Dedifferentiated amniotic fluid mesenchymal stem cell (primary cell): Measurements from ENCODE around the gene TEKT4.
"Not testable (repeated sequence)": the region's sequence is repeated elsewhere in the genome, so short reads cannot be mapped to it uniquely, and the experiment has no call there.

Experiments
- DNase-seq: peaks from one replicate; pipeline ENCODE4 v3.0.0-alpha.2; 2016; ENCODE audit errors: extremely low spot score

Gene TEKT4

GRCh38 chr2:94871226-94872087 lies at the start of gene TEKT4:
TSS of gene TEKT4 (plus strand) at chr2:94871430. CDS start at chr2:94871580, 150 bp downstream.
- no peak for DNase-seq

GRCh38 chr2:94839224-94839623 lies 32.0 kb upstream of the TEKT4 start:
- not testable (repeated sequence) for DNase-seq

- DNase-seq, result not testable (repeated sequence)
Observed at GRCh38 chr2:94856856-94857255, 14.4 kb upstream of the TEKT4 start.

- not testable (repeated sequence) for DNase-seq
Observed at GRCh38 chr2:94857367-94858162, 13.7 kb upstream of the TEKT4 start.

GRCh38 chr2:94858163-94858888 lies 12.9 kb upstream of the TEKT4 start:
- DNase-seq, result not testable (repeated sequence)

- DNase-seq, result no peak
Observed at GRCh38 chr2:94861308-94862152, 9.7 kb upstream of the TEKT4 start.

GRCh38 chr2:94862903-94863302 lies 8.3 kb upstream of the TEKT4 start:
- not testable (repeated sequence) for DNase-seq

- DNase-seq, result no peak
Observed at GRCh38 chr2:94869131-94869530, 2.1 kb upstream of the TEKT4 start.

- no peak for DNase-seq
Observed at GRCh38 chr2:94869552-94870439, 1.4 kb upstream of the TEKT4 start.

GRCh38 chr2:94870440-94871225 lies 597 bp upstream of the TEKT4 start:
- no peak for DNase-seq

GRCh38 chr2:94872088-94872618 lies 923 bp downstream of the TEKT4 start:
- DNase-seq, result no peak

- DNase-seq, result no peak
Observed at GRCh38 chr2:94872676-94873361, 1.6 kb downstream of the TEKT4 start.

GRCh38 chr2:94873362-94874276 lies 2.4 kb downstream of the TEKT4 start:
- DNase-seq, result no peak

GRCh38 chr2:94874277-94874997 lies 3.2 kb downstream of the TEKT4 start:
- no peak for DNase-seq

GRCh38 chr2:94875064-94875819 lies 4.0 kb downstream of the TEKT4 start:
- no peak for DNase-seq
